Measurements from ENCODE around the gene GAGE12F.
"Not testable (repeated sequence)": the region's sequence is repeated elsewhere in the genome, so short reads cannot be mapped to it uniquely, and the experiment has no call there.

GAGE12F gene

GRCh38 chrX:49560542-49560941 lies at the start of gene GAGE12F:
GAGE12F (plus strand) TSS chrX:49560842; CDS start chrX:49561997, 1,155 bp downstream.
- DNase-seq, result not testable (repeated sequence)

DNA sequence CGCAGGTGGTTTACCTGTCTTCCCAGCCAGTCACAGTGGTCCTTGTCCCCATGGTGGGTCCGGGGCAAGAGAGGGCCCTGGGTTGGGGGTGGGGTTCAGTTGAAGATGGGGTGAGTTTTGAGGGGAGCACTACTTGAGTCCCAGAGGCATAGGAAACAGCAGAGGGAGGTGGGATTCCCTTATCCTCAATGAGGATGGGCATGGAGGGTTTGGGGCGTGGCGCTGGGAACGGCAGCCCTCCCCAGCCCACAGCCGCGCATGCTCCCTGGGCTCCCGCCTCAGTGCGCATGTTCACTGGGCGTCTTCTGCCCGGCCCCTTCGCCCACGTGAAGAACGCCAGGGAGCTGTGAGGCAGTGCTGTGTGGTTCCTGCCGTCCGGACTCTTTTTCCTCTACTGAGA lies 28.8 kb upstream of the GAGE12F start, which contains the start of gene GAGE12C:
TSS of gene GAGE12C (plus strand) at position 301 of the 400 bp plus-strand sequence. CDS start 1,155 bp downstream, outside the sequence.
- DNase-seq, result not testable (repeated sequence)

DNA sequence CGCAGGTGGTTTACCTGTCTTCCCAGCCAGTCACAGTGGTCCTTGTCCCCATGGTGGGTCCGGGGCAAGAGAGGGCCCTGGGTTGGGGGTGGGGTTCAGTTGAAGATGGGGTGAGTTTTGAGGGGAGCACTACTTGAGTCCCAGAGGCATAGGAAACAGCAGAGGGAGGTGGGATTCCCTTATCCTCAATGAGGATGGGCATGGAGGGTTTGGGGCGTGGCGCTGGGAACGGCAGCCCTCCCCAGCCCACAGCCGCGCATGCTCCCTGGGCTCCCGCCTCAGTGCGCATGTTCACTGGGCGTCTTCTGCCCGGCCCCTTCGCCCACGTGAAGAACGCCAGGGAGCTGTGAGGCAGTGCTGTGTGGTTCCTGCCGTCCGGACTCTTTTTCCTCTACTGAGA lies 19.2 kb upstream of the GAGE12F start, which contains the start of gene GAGE12D:
TSS of gene GAGE12D (plus strand) at position 301 of the 400 bp plus-strand sequence. CDS start 1,155 bp downstream, outside the sequence.
- DNase-seq, result not testable (repeated sequence)

GRCh38 chrX:49550989-49551388 lies 9.7 kb upstream of the GAGE12F start, which contains the start of gene GAGE12E:
GAGE12E (plus strand) TSS chrX:49551289; CDS start chrX:49552444, 1,155 bp downstream.
- not testable (repeated sequence) for DNase-seq

- not testable (repeated sequence) for DNase-seq
These were observed 8.1 kb downstream of the GAGE12F start for GRCh38 chrX:49568728-49569127.

DNA sequence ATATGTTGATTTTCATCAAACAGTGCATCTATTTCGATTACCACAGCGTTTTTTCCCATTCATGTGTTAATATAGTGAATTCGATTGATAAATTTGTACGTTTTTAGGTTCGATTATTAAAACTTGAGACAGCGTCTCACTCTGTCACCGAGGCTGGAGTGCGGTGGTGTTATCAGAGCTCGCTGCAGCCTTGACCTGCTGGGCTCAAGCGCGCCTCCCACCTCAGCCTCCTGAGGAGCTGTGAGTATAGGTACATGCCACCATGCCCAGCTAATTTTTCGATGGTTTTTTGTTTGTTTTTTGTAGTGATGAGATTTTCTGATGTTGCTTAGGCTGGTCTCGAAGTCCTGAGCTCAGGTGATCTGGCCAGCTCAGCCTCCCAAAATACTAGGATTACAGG lies 8.5 kb downstream of the GAGE12F start:
- DNase-seq, result not testable (repeated sequence)

- not testable (repeated sequence) for DNase-seq
These were observed 9.5 kb downstream of the GAGE12F start, which contains the start of gene GAGE12G for GRCh38 chrX:49570100-49570499. GAGE12G (plus strand) TSS chrX:49570400; CDS start chrX:49571555, 1,155 bp downstream.

GRCh38 chrX:49579649-49580048 lies 19.0 kb downstream of the GAGE12F start, which contains the start of gene GAGE12H:
GAGE12H (plus strand) TSS chrX:49579949; CDS start chrX:49581104, 1,155 bp downstream.
- DNase-seq, result not testable (repeated sequence)

DNA sequence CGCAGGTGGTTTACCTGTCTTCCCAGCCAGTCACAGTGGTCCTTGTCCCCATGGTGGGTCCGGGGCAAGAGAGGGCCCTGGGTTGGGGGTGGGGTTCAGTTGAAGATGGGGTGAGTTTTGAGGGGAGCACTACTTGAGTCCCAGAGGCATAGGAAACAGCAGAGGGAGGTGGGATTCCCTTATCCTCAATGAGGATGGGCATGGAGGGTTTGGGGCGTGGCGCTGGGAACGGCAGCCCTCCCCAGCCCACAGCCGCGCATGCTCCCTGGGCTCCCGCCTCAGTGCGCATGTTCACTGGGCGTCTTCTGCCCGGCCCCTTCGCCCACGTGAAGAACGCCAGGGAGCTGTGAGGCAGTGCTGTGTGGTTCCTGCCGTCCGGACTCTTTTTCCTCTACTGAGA lies 28.6 kb downstream of the GAGE12F start, which contains the start of gene GAGE2A:
TSS of gene GAGE2A (plus strand) at position 301 of the 400 bp plus-strand sequence. CDS start 1,155 bp downstream, outside the sequence.
- not testable (repeated sequence) for DNase-seq

- DNase-seq, result not testable (repeated sequence)
These were observed 29.3 kb downstream of the GAGE12F start for GRCh38 chrX:49589769-49590478.

DNA sequence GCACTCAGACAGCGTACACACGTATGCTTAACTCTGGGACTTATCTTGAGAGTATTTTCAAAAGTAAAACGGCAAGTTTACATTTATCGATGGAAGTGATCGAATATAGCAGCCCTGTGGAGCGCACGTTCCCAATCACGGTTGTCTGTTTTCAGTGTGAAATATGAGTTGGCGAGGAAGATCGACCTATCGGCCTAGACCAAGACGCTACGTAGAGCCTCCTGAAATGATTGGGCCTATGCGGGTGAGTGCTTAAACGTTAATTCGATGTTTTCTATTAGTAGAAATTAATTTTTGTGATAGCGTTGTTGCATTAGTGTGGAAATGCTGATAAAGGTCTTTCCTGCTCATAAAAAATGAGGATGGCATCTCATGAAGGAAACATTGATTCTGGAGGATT lies 29.8 kb downstream of the GAGE12F start:
- not testable (repeated sequence) for DNase-seq

GRCh38 chrX:49598720-49599119 lies 38.1 kb downstream of the GAGE12F start, which contains the start of gene GAGE1:
GAGE1 (plus strand) TSS chrX:49599020; CDS start chrX:49600175, 1,155 bp downstream.
- not testable (repeated sequence) for DNase-seq

- DNase-seq, result no peak
These were observed 50.2 kb downstream of the GAGE12F start for GRCh38 chrX:49610718-49611310.
